ENCODE results near the gene ABLIM2. TPM values are rescaled to one million over a fixed set of nuclear protein-coding genes. Genes with fewer than 3 reads are reported as not detected.

Gene ABLIM2
- total RNA-seq, 1 donor from 2014 or later: 5.2 TPM

DNA sequence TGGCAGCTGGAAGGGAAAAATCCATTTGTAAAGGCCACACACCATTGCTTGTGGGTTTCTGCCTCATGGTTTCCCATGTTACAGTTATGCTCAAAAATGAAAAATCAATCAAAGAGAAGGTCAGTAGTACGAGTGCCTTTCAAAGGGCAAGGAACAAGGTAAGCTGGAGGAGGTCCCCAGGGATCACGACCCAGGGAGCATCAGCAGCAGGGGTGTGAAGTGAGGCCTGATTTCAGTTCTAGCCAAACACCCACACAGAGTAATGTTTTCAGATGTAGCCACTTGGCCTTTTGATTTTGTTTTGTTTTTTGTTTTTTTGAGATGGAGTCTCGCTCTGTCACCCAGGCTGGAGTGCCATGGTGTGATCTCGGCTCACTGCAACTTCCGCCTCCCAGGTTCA, 149.5 kb downstream of the ABLIM2 start:
- TF ChIP-seq, protein P1, sequence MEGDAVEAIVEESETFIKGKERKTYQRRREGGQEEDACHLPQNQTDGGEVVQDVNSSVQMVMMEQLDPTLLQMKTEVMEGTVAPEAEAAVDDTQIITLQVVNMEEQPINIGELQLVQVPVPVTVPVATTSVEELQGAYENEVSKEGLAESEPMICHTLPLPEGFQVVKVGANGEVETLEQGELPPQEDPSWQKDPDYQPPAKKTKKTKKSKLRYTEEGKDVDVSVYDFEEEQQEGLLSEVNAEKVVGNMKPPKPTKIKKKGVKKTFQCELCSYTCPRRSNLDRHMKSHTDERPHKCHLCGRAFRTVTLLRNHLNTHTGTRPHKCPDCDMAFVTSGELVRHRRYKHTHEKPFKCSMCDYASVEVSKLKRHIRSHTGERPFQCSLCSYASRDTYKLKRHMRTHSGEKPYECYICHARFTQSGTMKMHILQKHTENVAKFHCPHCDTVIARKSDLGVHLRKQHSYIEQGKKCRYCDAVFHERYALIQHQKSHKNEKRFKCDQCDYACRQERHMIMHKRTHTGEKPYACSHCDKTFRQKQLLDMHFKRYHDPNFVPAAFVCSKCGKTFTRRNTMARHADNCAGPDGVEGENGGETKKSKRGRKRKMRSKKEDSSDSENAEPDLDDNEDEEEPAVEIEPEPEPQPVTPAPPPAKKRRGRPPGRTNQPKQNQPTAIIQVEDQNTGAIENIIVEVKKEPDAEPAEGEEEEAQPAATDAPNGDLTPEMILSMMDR (IDR thresholded peaks at IDR 0.05): no peak
- H3K4me3 ChIP-seq: no peak overlapping the region
- ATAC-seq: no peak
- no peaks in the 10 kb centered on the region for H3K9me3 ChIP-seq
- no peaks in the 10 kb centered on the region for H3K4me1 ChIP-seq
- H3K27ac ChIP-seq: no peak overlapping the region
- H3K27me3 ChIP-seq (ENCODE audit: low read depth): no peaks in the 10 kb centered on the region
- intact Hi-C loops (cut with DNase I): no loop called here
- no peaks in the 10 kb centered on the region for H3K36me3 ChIP-seq
- no peak for DNase-seq

DNA sequence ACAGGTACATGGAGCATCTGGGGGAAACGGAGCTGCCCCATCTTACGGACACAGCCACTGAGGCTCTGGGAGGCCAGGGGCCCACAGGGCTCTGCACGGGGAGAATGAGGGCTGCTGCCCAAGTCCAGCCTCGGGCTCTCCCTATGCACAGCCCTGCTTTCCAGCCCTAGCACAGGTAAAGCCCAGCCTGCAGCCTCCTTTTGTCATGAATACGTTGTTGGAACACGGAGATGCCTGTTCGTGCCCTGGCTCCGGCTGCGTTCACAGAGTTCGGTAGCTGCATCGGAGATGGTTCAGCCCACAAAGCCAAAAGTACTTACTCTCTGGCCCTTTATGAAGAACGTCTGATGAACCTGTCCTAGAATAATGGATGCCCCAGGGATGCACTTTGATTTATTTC, 150.2 kb downstream of the ABLIM2 start:
- Histone ChIP-seq H3K36me3 (no peaks in the 10 kb centered on the region), H3K27me3 (ENCODE audit: low read depth) (no peaks in the 10 kb centered on the region), H3K27ac (no peak overlapping the region), H3K4me1 (no peaks in the 10 kb centered on the region), H3K9me3 (no peaks in the 10 kb centered on the region), H3K4me3 (no peak overlapping the region)
- intact Hi-C loops (cut with DNase I): no loop called here
- DNase-seq: no peak
- ATAC-seq: no peak
- TF ChIP-seq, protein P1 (IDR thresholded peaks at IDR 0.05): no peak

DNA sequence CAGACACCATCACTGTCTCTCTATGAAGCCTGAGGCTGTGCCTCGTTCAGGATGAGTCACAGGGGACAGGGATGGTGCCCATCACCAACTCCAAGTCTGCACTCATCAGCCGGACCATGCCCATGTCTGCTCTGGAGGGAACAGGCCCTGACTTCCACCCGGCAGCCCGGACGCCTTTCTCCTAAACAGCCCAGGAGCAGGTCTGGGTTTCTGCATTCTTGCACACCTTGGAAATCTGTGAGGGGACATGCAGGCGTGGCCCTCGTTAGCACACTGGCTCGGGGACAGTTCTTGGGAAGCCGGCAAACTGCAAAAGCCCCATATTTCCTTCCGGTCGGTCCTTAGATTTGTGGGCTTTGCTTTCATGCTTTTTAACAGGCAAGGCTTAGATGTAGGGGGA, 151.0 kb downstream of the ABLIM2 start:
- TF ChIP-seq, protein P1 (IDR thresholded peaks at IDR 0.05): no peak
- Histone ChIP-seq H3K27ac (no peak overlapping the region), H3K27me3 (ENCODE audit: low read depth) (no peaks in the 10 kb centered on the region), H3K36me3 (no peaks in the 10 kb centered on the region), H3K4me1 (no peaks in the 10 kb centered on the region), H3K4me3 (no peak overlapping the region), H3K9me3 (no peaks in the 10 kb centered on the region)
- ATAC-seq: no peak
- no peak for DNase-seq
- intact Hi-C loops (cut with DNase I): no loop called here

DNA sequence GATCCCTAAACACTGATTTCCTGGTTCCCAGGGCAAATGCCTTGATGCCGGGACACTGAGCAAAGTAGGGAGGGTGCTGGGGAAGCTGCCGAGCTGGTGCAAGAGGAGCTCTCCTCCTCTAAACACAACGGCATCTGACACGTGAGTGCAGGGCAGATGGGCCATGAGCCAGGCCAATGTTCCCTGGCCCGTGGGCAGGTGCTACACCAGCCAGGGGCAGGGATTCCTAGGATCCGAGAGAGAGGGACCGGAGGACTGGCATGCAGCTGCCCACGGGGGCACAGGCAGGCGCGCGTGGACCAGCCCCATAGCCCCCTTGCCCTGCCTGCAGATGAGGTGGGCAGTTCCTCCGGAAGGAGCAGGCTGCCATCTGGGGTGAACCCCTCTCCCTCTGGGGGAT, 152.1 kb downstream of the ABLIM2 start:
- ATAC-seq (no peak), DNase-seq (no peak)
- intact Hi-C loops (cut with DNase I): no loop called here
- Histone ChIP-seq H3K27ac (no peak overlapping the region), H3K36me3 (no peaks in the 10 kb centered on the region), H3K27me3 (ENCODE audit: low read depth) (no peaks in the 10 kb centered on the region), H3K4me3 (no peak overlapping the region), H3K9me3 (no peaks in the 10 kb centered on the region), H3K4me1 (no peaks in the 10 kb centered on the region)
- TF ChIP-seq, protein P1 (IDR thresholded peaks at IDR 0.05): no peak

DNA sequence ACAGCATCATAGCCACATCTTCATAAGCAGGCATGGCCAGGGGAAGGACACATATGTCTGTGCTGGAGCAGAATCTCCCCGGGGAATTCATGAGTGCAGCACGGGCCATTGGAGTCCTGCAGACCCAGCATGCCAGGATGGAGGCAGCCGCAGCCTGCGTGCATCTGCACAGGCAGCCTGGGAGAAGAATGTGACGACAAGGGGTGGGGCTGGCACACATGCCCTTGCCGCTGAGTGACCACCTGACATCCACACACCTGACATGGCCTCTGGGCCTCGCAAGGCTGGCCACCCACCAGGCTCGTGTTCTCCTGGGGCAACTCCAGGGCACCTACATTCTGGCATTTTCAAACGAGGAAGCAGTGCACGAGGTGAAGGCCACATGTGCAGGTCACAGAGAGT, 152.8 kb downstream of the ABLIM2 start:
- DNase-seq: no peak
- intact Hi-C loops (cut with DNase I): no loop called here
- no peak for ATAC-seq
- no peaks in the 10 kb centered on the region for H3K36me3 ChIP-seq
- no peak overlapping the region for H3K27ac ChIP-seq
- H3K4me3 ChIP-seq: no peak overlapping the region
- no peaks in the 10 kb centered on the region for H3K27me3 ChIP-seq (ENCODE audit: low read depth)
- H3K9me3 ChIP-seq: no peaks in the 10 kb centered on the region
- no peaks in the 10 kb centered on the region for H3K4me1 ChIP-seq
- TF ChIP-seq, protein P1 (IDR thresholded peaks at IDR 0.05): no peak

Data from lower lobe of right lung (tissue), 2 donors.